Kidney epithelial cell (primary cell): ENCODE results near the gene C3orf22. TPM values are rescaled to one million over a fixed set of nuclear protein-coding genes. Genes with fewer than 3 reads are reported as not detected.
A peak's percentile ranks its signal among the peaks of the same experiment; 100 is the strongest.

Experiments
- DNase-seq: peaks from one replicate; pipeline ENCODE4 v3.0.0-alpha.2; 2010; ENCODE audit warnings: low read depth
- H3K27me3 ChIP-seq: 2 replicates; pipeline ENCODE4 v1.6.0; 2011; ENCODE audit warnings: low read length; ENCODE audit not compliant: control insufficient read depth, insufficient read depth
- H3K36me3 ChIP-seq: 2 replicates; pipeline ENCODE4 v1.5.1; 2011; ENCODE audit warnings: low read length; ENCODE audit not compliant: control insufficient read depth, insufficient read depth
- H3K4me3 ChIP-seq: 2 replicates; pipeline ENCODE4 v1.5.1; 2011; ENCODE audit warnings: low read depth, mild to moderate bottlenecking, control low read depth, low read length
- total RNA-seq: library from RNA; depleted of rRNA; stranded (reverse); fragments of >200 nt; gene quantifications from 2 replicates; pipeline ENCODE4 v1.2.3, GENCODE V29; 2015
- TF ChIP-seq, protein P1 (sequence below): IDR thresholded peaks from 2 replicates; pipeline ENCODE4 v1.5.1; 2011; ENCODE audit warnings: mild to moderate bottlenecking, moderate library complexity, low read length, control low read depth, inconsistent platforms; ENCODE audit not compliant: insufficient read depth, poor library complexity, severe bottlenecking

Gene C3orf22
- total RNA-seq, 1 donor from 2014 or later: not detected

DNA sequence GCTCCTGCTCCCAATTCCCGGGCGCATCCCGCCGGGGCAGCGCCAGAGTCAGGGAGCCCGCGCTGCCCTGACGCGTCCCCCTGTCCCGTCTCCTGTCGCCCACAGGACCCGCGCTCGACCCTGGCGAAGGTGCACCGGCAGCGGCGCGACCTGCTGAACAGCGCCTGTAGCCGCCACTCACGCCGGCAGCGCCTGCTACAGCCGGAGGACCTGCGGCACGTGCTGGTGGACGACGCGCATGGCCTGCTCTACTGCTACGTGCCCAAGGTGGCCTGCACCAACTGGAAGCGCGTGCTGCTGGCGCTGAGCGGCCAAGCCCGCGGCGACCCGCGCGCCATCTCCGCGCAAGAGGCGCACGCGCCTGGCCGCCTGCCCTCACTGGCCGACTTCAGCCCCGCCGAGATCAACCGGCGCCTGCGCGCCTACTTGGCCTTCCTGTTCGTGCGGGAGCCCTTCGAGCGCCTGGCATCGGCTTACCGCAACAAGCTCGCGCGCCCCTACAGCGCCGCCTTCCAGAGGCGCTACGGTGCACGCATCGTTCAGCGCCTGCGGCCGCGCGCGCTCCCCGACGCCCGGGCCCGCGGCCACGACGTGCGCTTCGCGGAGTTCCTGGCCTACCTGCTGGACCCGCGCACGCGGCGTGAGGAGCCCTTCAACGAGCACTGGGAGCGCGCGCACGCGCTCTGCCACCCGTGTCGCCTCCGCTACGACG lies 16.9 kb downstream of the C3orf22 start:
- H3K27me3 ChIP-seq: peaks cover 32% of the 10 kb centered on the region
- no peaks in the 10 kb centered on the region for H3K36me3 ChIP-seq
- TF ChIP-seq, protein P1, sequence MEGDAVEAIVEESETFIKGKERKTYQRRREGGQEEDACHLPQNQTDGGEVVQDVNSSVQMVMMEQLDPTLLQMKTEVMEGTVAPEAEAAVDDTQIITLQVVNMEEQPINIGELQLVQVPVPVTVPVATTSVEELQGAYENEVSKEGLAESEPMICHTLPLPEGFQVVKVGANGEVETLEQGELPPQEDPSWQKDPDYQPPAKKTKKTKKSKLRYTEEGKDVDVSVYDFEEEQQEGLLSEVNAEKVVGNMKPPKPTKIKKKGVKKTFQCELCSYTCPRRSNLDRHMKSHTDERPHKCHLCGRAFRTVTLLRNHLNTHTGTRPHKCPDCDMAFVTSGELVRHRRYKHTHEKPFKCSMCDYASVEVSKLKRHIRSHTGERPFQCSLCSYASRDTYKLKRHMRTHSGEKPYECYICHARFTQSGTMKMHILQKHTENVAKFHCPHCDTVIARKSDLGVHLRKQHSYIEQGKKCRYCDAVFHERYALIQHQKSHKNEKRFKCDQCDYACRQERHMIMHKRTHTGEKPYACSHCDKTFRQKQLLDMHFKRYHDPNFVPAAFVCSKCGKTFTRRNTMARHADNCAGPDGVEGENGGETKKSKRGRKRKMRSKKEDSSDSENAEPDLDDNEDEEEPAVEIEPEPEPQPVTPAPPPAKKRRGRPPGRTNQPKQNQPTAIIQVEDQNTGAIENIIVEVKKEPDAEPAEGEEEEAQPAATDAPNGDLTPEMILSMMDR: no peak
- DNase-seq: no peak
- no peak overlapping the region for H3K4me3 ChIP-seq

DNA sequence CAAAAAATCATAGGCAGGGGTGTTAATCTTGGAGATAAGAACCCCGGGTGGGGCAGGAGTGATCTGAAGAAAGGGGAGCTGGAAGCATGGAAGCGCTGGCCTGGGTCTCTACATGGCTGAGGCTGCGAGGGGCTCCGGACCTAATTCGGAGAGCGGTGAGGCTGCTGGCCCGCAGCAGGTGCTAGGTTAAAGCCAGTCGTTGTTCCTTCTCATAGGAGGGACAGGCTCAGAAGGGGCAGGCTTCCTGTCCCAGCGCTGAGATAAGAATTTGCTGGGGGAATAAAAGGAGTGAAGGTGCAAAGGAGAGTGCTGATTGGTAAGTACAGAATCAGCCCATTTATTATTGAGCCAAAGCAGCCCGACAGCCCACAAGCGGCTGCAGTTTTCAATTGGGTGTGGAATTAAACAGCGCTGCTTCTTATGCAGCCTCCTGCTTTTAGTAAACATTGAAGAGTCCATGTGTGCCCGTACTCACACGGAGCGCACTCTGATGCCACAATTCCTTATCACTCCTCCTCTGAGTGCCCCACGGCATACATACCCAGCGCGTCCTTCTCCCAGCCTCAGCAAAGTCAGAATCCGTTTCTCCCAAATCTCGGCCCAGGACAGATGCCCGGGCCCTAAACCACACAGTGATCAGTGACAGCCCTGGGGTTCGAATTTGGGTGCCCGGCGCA lies 17.6 kb downstream of the C3orf22 start:
- no peak overlapping the region for H3K4me3 ChIP-seq
- no peak for DNase-seq
- TF ChIP-seq, protein P1: no peak
- H3K27me3 ChIP-seq: peaks cover 36% of the 10 kb centered on the region
- no peaks in the 10 kb centered on the region for H3K36me3 ChIP-seq

- Histone ChIP-seq H3K27me3 (peaks cover 41% of the 10 kb centered on the region), H3K4me3 (no peak overlapping the region), H3K36me3 (no peaks in the 10 kb centered on the region)
- TF ChIP-seq, protein P1: no peak
- peak; percentile 82 for DNase-seq
Observed at GRCh38 chr3:126540342-126540849, 18.3 kb downstream of the C3orf22 start.

- Histone ChIP-seq H3K4me3 (no peak overlapping the region), H3K36me3 (no peaks in the 10 kb centered on the region), H3K27me3 (peaks cover 47% of the 10 kb centered on the region)
- no peak for DNase-seq
- TF ChIP-seq, protein P1: no peak
Observed at GRCh38 chr3:126539558-126540250, 19.0 kb downstream of the C3orf22 start.

DNA sequence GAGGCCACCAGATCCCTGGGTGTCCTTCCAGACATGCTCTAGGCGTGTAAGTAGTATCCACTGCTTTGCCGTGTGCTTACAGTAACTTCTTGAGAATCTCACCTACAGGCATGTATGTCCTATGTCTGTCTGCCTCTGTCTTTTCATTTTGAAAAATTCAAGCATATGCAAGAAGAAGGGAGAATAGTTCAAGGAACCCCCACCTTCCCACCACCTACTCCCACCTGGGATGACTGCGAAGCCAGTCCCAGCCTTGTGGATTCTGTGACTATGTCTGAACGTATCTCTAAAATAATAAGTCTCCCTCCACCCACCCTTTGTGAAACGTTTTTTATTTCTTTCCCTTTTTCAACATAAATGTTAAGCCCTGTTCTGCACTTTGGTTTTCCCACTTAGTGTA lies 19.8 kb downstream of the C3orf22 start:
- Histone ChIP-seq H3K27me3 (peaks cover 50% of the 10 kb centered on the region), H3K4me3 (no peak overlapping the region), H3K36me3 (no peaks in the 10 kb centered on the region)
- TF ChIP-seq, protein P1: no peak
- DNase-seq: no peak
